Germinal center (tissue), 1 donor: ENCODE measurements around the gene CCDC88B.

ENCODE experiments used
- DNase-seq: peaks from one replicate; pipeline ENCODE4 v3.0.0; 2012; ENCODE audit warnings: mixed read lengths, low spot score

Gene CCDC88B

GRCh38 chr11:64384981-64385944 is 45.3 kb downstream of the CCDC88B start:
- no peak for DNase-seq

- no peak for DNase-seq
Observed at GRCh38 chr11:64385945-64386704, 46.1 kb downstream of the CCDC88B start.

- DNase-seq = no peak
Observed at GRCh38 chr11:64387916-64388315, 47.9 kb downstream of the CCDC88B start.

- DNase-seq = no peak
Observed at GRCh38 chr11:64388894-64389293, 48.9 kb downstream of the CCDC88B start.

- no peak for DNase-seq
Observed at GRCh38 chr11:64389851-64390250, 49.8 kb downstream of the CCDC88B start.

- DNase-seq = no peak
Observed at GRCh38 chr11:64390558-64390957, 50.6 kb downstream of the CCDC88B start.

- DNase-seq = no peak
Observed at GRCh38 chr11:64391839-64392238, 51.8 kb downstream of the CCDC88B start.

GRCh38 chr11:64395545-64396078 is 55.6 kb downstream of the CCDC88B start:
- no peak for DNase-seq

GRCh38 chr11:64396079-64396591 is 56.1 kb downstream of the CCDC88B start:
- DNase-seq = no peak

- DNase-seq = no peak
Observed at GRCh38 chr11:64400102-64400501, 60.1 kb downstream of the CCDC88B start.

GRCh38 chr11:64400667-64401066 is 60.7 kb downstream of the CCDC88B start:
- DNase-seq = no peak

GRCh38 chr11:64401775-64402174 is 61.8 kb downstream of the CCDC88B start:
- no peak for DNase-seq

- no peak for DNase-seq
Observed at GRCh38 chr11:64403106-64403505, 63.1 kb downstream of the CCDC88B start.

GRCh38 chr11:64406221-64406946 is 66.4 kb downstream of the CCDC88B start:
- DNase-seq = no peak
